GM23338 (cell line): Measurements from ENCODE around the gene ACVRL1. TPM values are rescaled to one million over a fixed set of nuclear protein-coding genes. Genes with fewer than 3 reads are reported as not detected.
"Not testable (repeated sequence)": the region's sequence is repeated elsewhere in the genome, so short reads cannot be mapped to it uniquely, and the experiment has no call there.

Experiments
- ATAC-seq: fragments of 200-7000 bp; cut with Tn5 transposase; 3 replicates; pipeline ENCODE4 v1.9.1; 2020
- DNase-seq: peaks from one replicate; pipeline ENCODE4 v3.0.0-alpha.2; 2015; ENCODE audit warnings: low spot score
- H2AFZ ChIP-seq: fragments of 200-600 bp; sonication (generic); 2 replicates; pipeline ENCODE4 v1.8.0; 2016; ENCODE audit warnings: antibody characterized with exemption, mild to moderate bottlenecking, moderate library complexity
- H3F3A ChIP-seq: fragments of 200-600 bp; sonication (generic); replicated peaks from 2 replicates; pipeline ENCODE4 v1.8.0; 2017; ENCODE audit warnings: antibody characterized with exemption, mixed run types, low read depth
- H3K27ac ChIP-seq: fragments of 200-600 bp; sonication (generic); 2 replicates; pipeline ENCODE4 v1.6.1; 2016; ENCODE audit warnings: low read depth
- H3K27me3 ChIP-seq: fragments of 200-600 bp; sonication (generic); 2 replicates; pipeline ENCODE4 v1.8.0; 2016; ENCODE audit warnings: mild to moderate bottlenecking, mixed run types, moderate library complexity; ENCODE audit not compliant: insufficient read depth
- H3K36me3 ChIP-seq: fragments of 200-600 bp; sonication (generic); 2 replicates; pipeline ENCODE4 v1.8.0; 2016; ENCODE audit warnings: mild to moderate bottlenecking; ENCODE audit not compliant: insufficient read depth
- H3K4me1 ChIP-seq: fragments of 200-600 bp; sonication (generic); 2 replicates; pipeline ENCODE4 v1.8.0; 2016; ENCODE audit warnings: mild to moderate bottlenecking, moderate library complexity; ENCODE audit not compliant: insufficient read depth
- H3K4me2 ChIP-seq: fragments of 200-600 bp; sonication (generic); 2 replicates; pipeline ENCODE4 v1.7.1; 2017; ENCODE audit warnings: mixed run types
- H3K4me3 ChIP-seq: fragments of 200-600 bp; sonication (generic); 2 replicates; pipeline ENCODE4 v1.6.1; 2016; ENCODE audit warnings: mixed run types
- H3K79me2 ChIP-seq: fragments of 200-600 bp; sonication (generic); replicated peaks from 2 replicates; pipeline ENCODE4 v1.8.0; 2017; ENCODE audit warnings: mild to moderate bottlenecking; ENCODE audit not compliant: insufficient read depth
- H3K9me2 ChIP-seq: fragments of 200-600 bp; sonication (generic); 2 replicates; pipeline ENCODE4 v1.8.0; 2017; ENCODE audit not compliant: insufficient read depth
- H4K20me1 ChIP-seq: fragments of 200-600 bp; sonication (generic); replicated peaks from 2 replicates; pipeline ENCODE4 v1.8.0; 2017; ENCODE audit warnings: mild to moderate bottlenecking; ENCODE audit not compliant: insufficient read depth
- H3K27ac Mint-ChIP-seq: 2 replicates; pipeline ENCODE4 v1.8.0; 2020; ENCODE audit warnings: inconsistent platforms, mild to moderate bottlenecking, moderate library complexity, mixed read lengths
- H3K27me3 Mint-ChIP-seq: 3 replicates; pipeline ENCODE4 v1.8.0; 2022; ENCODE audit warnings: low read depth, mild to moderate bottlenecking, moderate library complexity, mixed read lengths, inconsistent platforms; ENCODE audit not compliant: insufficient read depth, poor library complexity
- H3K36me3 Mint-ChIP-seq: 3 replicates; pipeline ENCODE4 v1.8.0; 2021; ENCODE audit warnings: low read depth, mild to moderate bottlenecking, inconsistent platforms, moderate library complexity, mixed read lengths
- H3K4me1 Mint-ChIP-seq: 3 replicates; pipeline ENCODE4 v1.8.0; 2020; ENCODE audit warnings: mild to moderate bottlenecking, inconsistent platforms, mixed read lengths
- H3K4me3 Mint-ChIP-seq: 3 replicates; pipeline ENCODE4 v1.8.0; 2021; ENCODE audit warnings: moderate library complexity, mild to moderate bottlenecking, inconsistent platforms, mixed read lengths
- H3K9me3 Mint-ChIP-seq: 3 replicates; pipeline ENCODE4 v1.8.0; 2020; ENCODE audit warnings: moderate library complexity, mild to moderate bottlenecking, inconsistent platforms, mixed read lengths
- EZH2phosphoT487 ChIP-seq: fragments of 200-600 bp; sonication (generic); IDR thresholded peaks from one replicate; pipeline ENCODE4 v1.8.1; 2018; ENCODE audit warnings: antibody characterized with exemption; ENCODE audit not compliant: unreplicated experiment
- POLR2AphosphoS5 ChIP-seq: IDR thresholded peaks from 2 replicates; pipeline ENCODE4 v1.6.1; 2016; ENCODE audit warnings: antibody characterized with exemption, low read depth
- REST ChIP-seq: IDR thresholded peaks from one replicate; pipeline ENCODE4 v1.6.1; 2018; ENCODE audit warnings: antibody characterized with exemption; ENCODE audit not compliant: unreplicated experiment
- STAT1 ChIP-seq: IDR thresholded peaks from one replicate; pipeline ENCODE4 v1.6.1; 2016; ENCODE audit warnings: antibody characterized with exemption; ENCODE audit not compliant: unreplicated experiment
- ZNF114 ChIP-seq: fragments of 250-450 bp; sonication (Bioruptor Pico); IDR thresholded peaks from 2 replicates; pipeline ENCODE4 v1.5.0; 2020; ENCODE audit warnings: mild to moderate bottlenecking, moderate library complexity
- ZNF331 ChIP-seq: fragments of 250-450 bp; sonication (Bioruptor Pico); IDR thresholded peaks from 2 replicates; pipeline ENCODE4 v1.5.0; 2020; ENCODE audit warnings: low read depth, mild to moderate bottlenecking, moderate library complexity
- ZNF462 ChIP-seq: fragments of 250-450 bp; sonication (Bioruptor Pico); IDR thresholded peaks from 2 replicates; pipeline ENCODE4 v1.5.0; 2020; ENCODE audit warnings: mild to moderate bottlenecking, moderate library complexity
- polyA plus RNA-seq: library from polyadenylated mRNA; unstranded; fragments of >200 nt; fragmentation: Nextera tagmentation; extraction: Ambion mirVana; gene quantifications from 2 replicates; pipeline ENCODE4 v1.2.1, GENCODE V29; 2016
- total RNA-seq: library from RNA; depleted of rRNA; stranded (reverse); fragments of >200 nt; shearing (Covaris generic); gene quantifications from 2 replicates; pipeline ENCODE4 v1.2.3, GENCODE V29; 2014
- TF ChIP-seq, protein P1 (sequence below): IDR thresholded peaks from 2 replicates; pipeline ENCODE4 v1.6.1; 2016; ENCODE audit warnings: antibody characterized with exemption

The ACVRL1 gene
- total and polyA plus RNA-seq, 2 experiments from 2014 or later = 0.28 TPM; not detected in 1

GRCh38 chr12:51885294-51886020, 21.8 kb upstream of the ACVRL1 start:
- H3K4me1 Mint-ChIP-seq = peaks cover 19% of the 10 kb centered on the region; the same call in 2 of the 3 replicates
- H3K27me3 ChIP-seq = peaks cover 12% of the 10 kb centered on the region; the same call in 1 of the 2 replicates
- H3K36me3 ChIP-seq, H2AFZ ChIP-seq, H3K36me3 Mint-ChIP-seq, ATAC-seq, H4K20me1 ChIP-seq, H3K9me2 ChIP-seq, DNase-seq, H3F3A ChIP-seq, H3K27ac ChIP-seq, H3K79me2 ChIP-seq, H3K9me3 Mint-ChIP-seq, H3K27ac Mint-ChIP-seq, H3K4me2 ChIP-seq, H3K4me3 ChIP-seq, H3K4me3 Mint-ChIP-seq: not testable (repeated sequence)
- peaks cover 12% of the 10 kb centered on the region for H3K4me1 ChIP-seq
- peaks cover 21% of the 10 kb centered on the region for H3K27me3 Mint-ChIP-seq

- H3K27me3 Mint-ChIP-seq = peaks cover 25% of the 10 kb centered on the region
- peaks cover 3% of the 10 kb centered on the region; the same call in 1 of the 2 replicates for H3F3A ChIP-seq
- no peaks in the 10 kb centered on the region for H3K36me3 ChIP-seq
- peaks cover 12% of the 10 kb centered on the region; the same call in 1 of the 2 replicates for H3K27me3 ChIP-seq
- no peaks in the 10 kb centered on the region for H3K9me2 ChIP-seq
- H2AFZ ChIP-seq = peak overlapping the region; percentile 58; the same call in 1 of the 2 replicates
- H4K20me1 ChIP-seq = no peaks in the 10 kb centered on the region
- no peaks in the 10 kb centered on the region; the same call in 1 of the 3 replicates for H3K9me3 Mint-ChIP-seq
- H3K4me3 ChIP-seq = no peak overlapping the region
- no peak overlapping the region for H3K4me3 Mint-ChIP-seq
- peaks cover 19% of the 10 kb centered on the region; the same call in 2 of the 3 replicates for H3K4me1 Mint-ChIP-seq
- TF ChIP-seq ZNF331 (CRISPR knock-in tag) (no peak), ZNF114 (CRISPR knock-in tag) (no peak), POLR2AphosphoS5 (no peak), REST (no peak), EZH2phosphoT487 (no peak), ZNF462 (CRISPR knock-in tag) (no peak), STAT1 (no peak)
- TF ChIP-seq, protein P1, sequence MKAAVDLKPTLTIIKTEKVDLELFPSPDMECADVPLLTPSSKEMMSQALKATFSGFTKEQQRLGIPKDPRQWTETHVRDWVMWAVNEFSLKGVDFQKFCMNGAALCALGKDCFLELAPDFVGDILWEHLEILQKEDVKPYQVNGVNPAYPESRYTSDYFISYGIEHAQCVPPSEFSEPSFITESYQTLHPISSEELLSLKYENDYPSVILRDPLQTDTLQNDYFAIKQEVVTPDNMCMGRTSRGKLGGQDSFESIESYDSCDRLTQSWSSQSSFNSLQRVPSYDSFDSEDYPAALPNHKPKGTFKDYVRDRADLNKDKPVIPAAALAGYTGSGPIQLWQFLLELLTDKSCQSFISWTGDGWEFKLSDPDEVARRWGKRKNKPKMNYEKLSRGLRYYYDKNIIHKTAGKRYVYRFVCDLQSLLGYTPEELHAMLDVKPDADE = no peak
- DNase-seq (peak; percentile 46), ATAC-seq (no peak)
- H3K79me2 ChIP-seq = no peaks in the 10 kb centered on the region
- 0 out of 2 replicates have a peak overlapping the region, but pooled peaks have one; percentile 20 for H3K4me2 ChIP-seq
- H3K4me1 ChIP-seq = peaks cover 12% of the 10 kb centered on the region
- H3K36me3 Mint-ChIP-seq = no peaks in the 10 kb centered on the region
- H3K27ac ChIP-seq = no peak overlapping the region
- H3K27ac Mint-ChIP-seq = no peak overlapping the region
Observed at GRCh38 chr12:51886021-51886710, 21.1 kb upstream of the ACVRL1 start.
